GM15510 (cell line): ENCODE measurements around the gene HSDL2.
A peak's percentile ranks its signal among the peaks of the same experiment; 100 is the strongest.

ENCODE experiments used
- POLR2A ChIP-seq: IDR thresholded peaks from 3 replicates; pipeline ENCODE4 v1.6.1; 2011; ENCODE audit warnings: borderline replicate concordance; ENCODE audit not compliant: insufficient read length; ENCODE audit errors: extremely low read depth

HSDL2 gene

DNA sequence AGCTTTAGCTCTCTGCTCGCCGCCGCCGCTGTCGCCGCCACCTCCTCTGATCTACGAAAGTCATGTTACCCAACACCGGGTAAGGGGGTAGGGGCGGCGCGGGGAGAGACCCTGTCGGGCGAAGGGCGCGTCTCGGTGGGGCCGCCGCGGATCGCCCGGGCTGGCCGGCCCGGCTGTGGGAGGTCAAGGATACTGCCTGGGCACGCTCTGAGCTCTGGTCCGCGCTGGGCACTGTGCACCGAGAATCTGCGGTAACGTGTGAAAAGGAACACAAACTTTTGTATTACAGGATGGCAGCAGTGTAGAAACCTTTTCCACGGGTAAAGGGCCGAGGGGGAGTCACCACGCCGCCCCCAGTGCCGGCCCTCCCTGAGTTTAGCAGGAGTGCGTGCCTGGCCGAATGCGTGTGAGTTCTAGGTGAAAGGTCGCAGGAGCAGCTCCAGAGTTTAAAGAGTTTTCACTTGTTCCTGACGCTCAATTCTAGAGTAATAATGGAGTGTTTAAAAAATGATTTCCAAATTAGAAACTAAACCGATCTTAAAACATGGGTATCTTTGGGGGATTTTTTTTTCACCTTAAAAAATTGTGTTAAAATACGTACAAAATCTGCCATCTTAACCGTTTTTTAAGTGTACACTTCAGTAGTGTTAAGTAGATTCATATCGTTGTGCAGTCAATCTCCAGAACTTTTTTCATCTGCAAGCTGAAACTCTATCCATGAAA lies at the start of gene HSDL2:
Gene HSDL2, plus strand, starts transcription at position 7 of the 723 bp plus-strand sequence. Its CDS starts 56 bp downstream, at position 63.
- TF ChIP-seq POLR2A = no peak

DNA sequence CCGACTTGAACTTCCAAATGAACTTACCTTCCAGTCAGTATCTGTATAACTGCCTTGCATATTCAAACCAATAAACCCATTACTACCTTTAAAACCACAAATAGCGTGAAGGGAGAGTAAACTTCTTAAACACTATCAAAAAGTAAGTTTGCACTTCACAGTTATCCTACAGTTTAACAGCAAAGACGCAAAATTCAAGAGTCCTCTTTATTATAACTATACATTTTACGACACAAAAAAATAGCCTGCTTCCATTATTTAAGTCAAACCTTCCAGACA lies 48.3 kb upstream of the HSDL2 start:
- no peak for TF ChIP-seq POLR2A

GRCh38 chr9:112332214-112332613 lies 47.7 kb upstream of the HSDL2 start:
- no peak for TF ChIP-seq POLR2A

- no peak for TF ChIP-seq POLR2A
These were observed 47.3 kb upstream of the HSDL2 start for GRCh38 chr9:112332674-112332976.

- peak; percentile 65 for TF ChIP-seq POLR2A
These were observed 46.8 kb upstream of the HSDL2 start, which contains the start of gene PTBP3 for GRCh38 chr9:112332977-112333638. Gene PTBP3, minus strand, starts transcription at chr9:112333619. Its CDS starts 35,754 bp downstream, at chr9:112297865.

GRCh38 chr9:112333639-112334431 lies 46.1 kb upstream of the HSDL2 start:
- peak; percentile 49 for TF ChIP-seq POLR2A

GRCh38 chr9:112334432-112334841 lies 45.5 kb upstream of the HSDL2 start:
- no peak for TF ChIP-seq POLR2A

- TF ChIP-seq POLR2A = no peak
These were observed 42.4 kb upstream of the HSDL2 start for GRCh38 chr9:112337547-112337946.

DNA sequence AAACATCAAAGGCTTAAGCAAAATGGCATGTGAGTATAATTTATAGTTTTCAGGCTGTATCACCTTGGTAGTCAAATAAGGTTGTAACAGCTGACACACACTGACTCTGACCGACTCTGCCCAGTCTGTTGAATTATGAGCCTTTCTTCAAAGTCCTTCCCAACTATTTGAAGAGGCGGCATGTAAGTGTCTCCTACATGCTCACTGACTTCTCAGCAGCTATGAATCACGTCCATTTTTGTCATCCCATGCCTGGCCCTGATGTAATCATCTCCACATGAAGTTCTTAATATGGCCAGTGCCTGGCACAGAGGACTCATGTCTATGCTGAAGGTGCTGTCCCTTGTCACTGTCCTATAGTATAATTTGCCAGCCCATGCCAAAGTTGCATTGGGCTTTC lies 41.3 kb upstream of the HSDL2 start:
- TF ChIP-seq POLR2A = no peak

DNA sequence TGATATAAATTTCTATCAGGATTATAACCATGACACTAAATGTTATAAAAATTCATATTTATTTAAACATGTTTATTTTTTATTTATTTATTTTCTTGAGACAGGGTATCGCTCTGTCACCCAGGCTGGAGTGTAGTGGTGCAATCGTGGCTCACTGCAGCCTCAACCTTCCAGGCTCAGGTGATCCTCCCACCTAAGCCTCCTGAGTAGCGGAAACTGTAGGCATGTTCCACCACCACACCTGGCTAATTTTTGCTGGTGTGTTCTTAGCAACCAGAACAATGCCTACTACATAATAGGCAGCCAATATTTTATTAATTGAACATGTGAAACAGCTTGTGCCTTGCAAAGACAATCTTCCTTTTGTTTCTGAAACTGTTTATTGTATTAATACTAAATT lies 40.0 kb upstream of the HSDL2 start:
- no peak for TF ChIP-seq POLR2A

DNA sequence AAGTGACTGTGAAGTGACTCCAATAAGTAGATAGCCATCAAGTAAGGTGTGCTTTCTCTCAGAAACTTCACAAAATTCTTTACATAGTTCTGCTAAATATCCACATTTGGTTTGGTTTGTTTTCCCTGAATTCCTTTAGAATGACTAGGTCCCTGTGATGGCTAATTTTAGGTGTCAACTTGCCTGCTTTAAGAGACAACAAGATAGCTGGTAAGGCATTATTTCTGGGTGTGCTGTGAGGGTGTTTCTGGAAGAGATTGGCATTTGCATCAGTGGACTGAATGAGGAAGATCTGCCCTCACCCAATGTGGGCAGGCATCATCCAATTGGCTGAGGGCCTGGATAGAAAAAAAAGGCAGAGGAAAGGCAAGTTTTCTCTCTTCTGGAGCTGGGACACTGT lies 38.2 kb upstream of the HSDL2 start:
- no peak for TF ChIP-seq POLR2A

DNA sequence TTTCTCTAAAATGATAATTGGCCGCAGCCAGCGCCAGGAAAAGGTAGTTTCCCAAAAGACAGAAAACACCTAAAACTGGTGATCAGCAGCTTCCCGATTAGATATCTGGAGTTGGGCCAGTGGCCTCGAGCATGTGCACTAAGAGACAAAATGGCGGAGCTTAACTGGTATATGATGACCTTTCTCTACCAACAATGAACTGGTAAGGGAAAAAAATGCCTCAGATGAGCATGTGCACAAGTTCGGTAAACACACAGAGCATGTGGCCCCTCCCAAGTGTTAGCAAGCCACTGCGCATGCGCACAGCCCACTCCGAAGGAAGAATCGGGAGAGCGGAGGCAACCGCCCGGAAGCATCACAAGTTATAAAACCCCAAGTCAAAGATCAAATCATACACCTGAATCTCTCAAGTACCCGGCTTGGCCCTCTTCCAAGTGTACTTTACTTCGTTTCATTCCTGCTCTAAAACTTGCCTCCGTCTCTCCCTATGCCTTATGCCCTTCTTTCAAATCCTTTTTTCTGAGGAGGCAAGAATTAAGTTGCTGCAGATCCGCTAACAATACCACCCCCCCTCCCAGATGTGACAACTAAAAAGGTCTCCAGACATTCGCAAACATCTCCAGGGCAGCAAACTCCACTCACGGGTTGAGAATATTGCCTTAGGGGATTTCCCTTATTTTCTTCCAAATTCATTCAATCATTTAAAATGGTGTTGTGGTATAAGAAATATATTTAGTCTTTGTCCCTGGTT lies 31.5 kb upstream of the HSDL2 start:
- no peak for TF ChIP-seq POLR2A

DNA sequence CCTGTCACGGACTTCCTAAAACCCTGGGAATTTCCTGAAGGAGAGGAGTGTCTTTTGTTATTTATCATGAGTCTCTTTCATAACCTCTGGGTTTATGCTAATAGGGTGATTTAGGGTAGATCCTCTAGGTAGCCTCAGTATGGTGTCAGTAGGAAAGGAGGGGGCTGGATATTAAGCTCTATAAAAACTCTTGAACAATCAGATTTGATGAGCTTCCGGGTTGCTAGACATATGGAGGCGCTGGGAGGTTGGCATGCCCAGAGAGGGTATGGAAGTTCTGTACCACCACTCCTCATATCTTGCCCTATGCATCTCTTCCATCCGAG lies 30.9 kb upstream of the HSDL2 start:
- TF ChIP-seq POLR2A = no peak

DNA sequence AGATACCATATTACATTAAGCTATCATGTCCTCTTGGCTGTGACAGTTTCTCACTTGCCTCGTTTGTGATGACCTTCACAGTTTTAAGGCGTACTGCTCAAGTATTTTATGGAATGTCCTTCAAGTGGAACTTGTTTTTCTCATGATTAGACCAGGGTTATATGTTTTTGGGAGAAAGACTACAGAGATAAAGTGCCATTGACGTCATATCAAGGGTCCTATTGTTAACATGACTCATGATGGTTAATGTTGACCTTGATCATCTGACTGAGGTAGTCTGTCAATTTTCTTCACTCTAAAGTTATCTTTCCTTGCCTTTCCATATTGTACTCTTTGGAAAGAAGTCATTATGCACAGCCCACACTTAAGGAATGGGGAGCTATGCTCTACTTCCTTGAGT lies 28.7 kb upstream of the HSDL2 start:
- no peak for TF ChIP-seq POLR2A

DNA sequence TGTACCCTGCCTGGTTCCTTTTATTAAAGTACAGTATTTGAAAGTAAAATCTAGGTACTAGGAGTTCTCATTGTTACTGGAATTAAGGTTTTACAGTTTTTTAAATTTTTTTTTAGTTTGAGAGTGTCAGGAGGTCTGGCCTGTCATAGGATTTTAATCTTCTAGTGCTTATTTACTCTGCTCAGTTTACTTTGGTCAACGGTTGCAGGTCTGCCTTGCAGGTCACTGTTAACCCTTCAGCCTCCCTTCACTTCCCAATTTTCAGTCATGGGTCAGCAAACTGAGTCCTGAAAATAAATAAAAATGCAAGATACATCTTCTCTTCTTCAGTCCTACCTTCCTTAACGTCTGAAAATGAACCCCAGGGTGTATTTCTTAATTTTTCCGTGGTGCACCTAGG lies 27.7 kb upstream of the HSDL2 start:
- no peak for TF ChIP-seq POLR2A
